Measurements from ENCODE around the gene KSR1. TPM values are rescaled to one million over a fixed set of nuclear protein-coding genes. Genes with fewer than 3 reads are reported as not detected.
"Not testable (repeated sequence)": the region's sequence is repeated elsewhere in the genome, so short reads cannot be mapped to it uniquely, and the experiment has no call there.

The KSR1 gene
- total RNA-seq, 1 donor from 2014 or later = 122 TPM

GRCh38 chr17:27496971-27497370 is 40.7 kb downstream of the KSR1 start:
- DNase-seq (ENCODE audit: low spot score) = no peak
- peaks cover 12% of the 10 kb centered on the region for H3K9me3 Mint-ChIP-seq
- peaks cover 35% of the 10 kb centered on the region for H3K36me3 Mint-ChIP-seq (ENCODE audit: low read depth)
- peaks cover 59% of the 10 kb centered on the region for H3K4me1 Mint-ChIP-seq (ENCODE audit: low read depth)
- no peak overlapping the region for H3K27ac Mint-ChIP-seq
- intact Hi-C loops (cut with micrococcal nuclease) = no loop called here
- H3K27me3 Mint-ChIP-seq (ENCODE audit: insufficient read depth) = no peaks in the 10 kb centered on the region
- H3K4me3 Mint-ChIP-seq = no peak overlapping the region

GRCh38 chr17:27497696-27498095 is 41.4 kb downstream of the KSR1 start:
- Mint-ChIP-seq H3K36me3 (ENCODE audit: low read depth) (peaks cover 32% of the 10 kb centered on the region), H3K27ac (no peak overlapping the region), H3K4me3 (no peak overlapping the region), H3K4me1 (ENCODE audit: low read depth) (peaks cover 53% of the 10 kb centered on the region), H3K27me3 (ENCODE audit: insufficient read depth) (no peaks in the 10 kb centered on the region), H3K9me3 (peaks cover 12% of the 10 kb centered on the region)
- intact Hi-C loops (cut with micrococcal nuclease) = no loop called here
- DNase-seq (ENCODE audit: low spot score) = no peak

- Mint-ChIP-seq H3K9me3 (peaks cover 12% of the 10 kb centered on the region), H3K4me3 (no peak overlapping the region), H3K27me3 (ENCODE audit: insufficient read depth) (no peaks in the 10 kb centered on the region), H3K27ac (peak overlapping the region; percentile 44), H3K36me3 (ENCODE audit: low read depth) (peaks cover 40% of the 10 kb centered on the region), H3K4me1 (ENCODE audit: low read depth) (peaks cover 53% of the 10 kb centered on the region)
- intact Hi-C loops (cut with micrococcal nuclease) = no loop called here
- no peak for DNase-seq (ENCODE audit: low spot score)
Observed at GRCh38 chr17:27498615-27499309, 42.5 kb downstream of the KSR1 start.

- intact Hi-C loops (cut with micrococcal nuclease) = no loop called here
- H3K4me1 Mint-ChIP-seq (ENCODE audit: low read depth) = peaks cover 54% of the 10 kb centered on the region
- H3K27ac Mint-ChIP-seq = no peak overlapping the region
- H3K4me3 Mint-ChIP-seq = no peak overlapping the region
- H3K36me3 Mint-ChIP-seq (ENCODE audit: low read depth) = peaks cover 37% of the 10 kb centered on the region
- no peak for DNase-seq (ENCODE audit: low spot score)
- H3K27me3 Mint-ChIP-seq (ENCODE audit: insufficient read depth) = no peaks in the 10 kb centered on the region
- peaks cover 12% of the 10 kb centered on the region for H3K9me3 Mint-ChIP-seq
Observed at GRCh38 chr17:27499451-27500265, 43.4 kb downstream of the KSR1 start.

GRCh38 chr17:27501338-27501737 is 45.1 kb downstream of the KSR1 start:
- Mint-ChIP-seq H3K9me3 (peaks cover 12% of the 10 kb centered on the region), H3K4me1 (ENCODE audit: low read depth) (peaks cover 61% of the 10 kb centered on the region), H3K36me3 (ENCODE audit: low read depth) (peaks cover 40% of the 10 kb centered on the region)
- intact Hi-C loops (cut with micrococcal nuclease); H3K27ac Mint-ChIP-seq; H3K27me3 Mint-ChIP-seq (ENCODE audit: insufficient read depth); DNase-seq (ENCODE audit: low spot score); H3K4me3 Mint-ChIP-seq: not testable (repeated sequence)

- Mint-ChIP-seq H3K27me3 (ENCODE audit: insufficient read depth) (no peaks in the 10 kb centered on the region), H3K9me3 (peaks cover 12% of the 10 kb centered on the region), H3K4me3 (no peak overlapping the region), H3K36me3 (ENCODE audit: low read depth) (peaks cover 39% of the 10 kb centered on the region), H3K27ac (peak overlapping the region; percentile 12), H3K4me1 (ENCODE audit: low read depth) (peaks cover 62% of the 10 kb centered on the region)
- intact Hi-C loops (cut with micrococcal nuclease) = no loop called here
- no peak for DNase-seq (ENCODE audit: low spot score)
Observed at GRCh38 chr17:27502526-27503324, 46.5 kb downstream of the KSR1 start.

GRCh38 chr17:27503611-27504010 is 47.4 kb downstream of the KSR1 start:
- Mint-ChIP-seq H3K27me3 (ENCODE audit: insufficient read depth) (no peaks in the 10 kb centered on the region), H3K4me1 (ENCODE audit: low read depth) (peaks cover 66% of the 10 kb centered on the region), H3K27ac (no peak overlapping the region), H3K9me3 (peaks cover 12% of the 10 kb centered on the region), H3K4me3 (no peak overlapping the region), H3K36me3 (ENCODE audit: low read depth) (peaks cover 34% of the 10 kb centered on the region)
- intact Hi-C loops (cut with micrococcal nuclease) = no loop called here
- DNase-seq (ENCODE audit: low spot score) = no peak

- Mint-ChIP-seq H3K27ac (no peak overlapping the region), H3K27me3 (ENCODE audit: insufficient read depth) (no peaks in the 10 kb centered on the region), H3K4me1 (ENCODE audit: low read depth) (peaks cover 58% of the 10 kb centered on the region), H3K4me3 (no peak overlapping the region), H3K36me3 (ENCODE audit: low read depth) (peaks cover 28% of the 10 kb centered on the region), H3K9me3 (peaks cover 12% of the 10 kb centered on the region)
- DNase-seq (ENCODE audit: low spot score) = no peak
- intact Hi-C loops (cut with micrococcal nuclease) = no loop called here
Observed at GRCh38 chr17:27504188-27504995, 48.1 kb downstream of the KSR1 start.

GRCh38 chr17:27506348-27507218 is 50.3 kb downstream of the KSR1 start:
- H3K4me3 Mint-ChIP-seq = no peak overlapping the region
- DNase-seq (ENCODE audit: low spot score) = no peak
- peaks cover 12% of the 10 kb centered on the region for H3K36me3 Mint-ChIP-seq (ENCODE audit: low read depth)
- H3K27me3 Mint-ChIP-seq (ENCODE audit: insufficient read depth) = no peaks in the 10 kb centered on the region
- H3K27ac Mint-ChIP-seq = peak overlapping the region; percentile 70
- peaks cover 68% of the 10 kb centered on the region for H3K4me1 Mint-ChIP-seq (ENCODE audit: low read depth)
- no peaks in the 10 kb centered on the region for H3K9me3 Mint-ChIP-seq
- intact Hi-C loops (cut with micrococcal nuclease) = no loop called here

- Mint-ChIP-seq H3K4me1 (ENCODE audit: low read depth) (peaks cover 68% of the 10 kb centered on the region), H3K27ac (peak overlapping the region; percentile 21), H3K36me3 (ENCODE audit: low read depth) (peaks cover 7% of the 10 kb centered on the region), H3K4me3 (no peak overlapping the region), H3K27me3 (ENCODE audit: insufficient read depth) (no peaks in the 10 kb centered on the region), H3K9me3 (no peaks in the 10 kb centered on the region)
- intact Hi-C loops (cut with micrococcal nuclease) = no loop called here
- no peak for DNase-seq (ENCODE audit: low spot score)
Observed at GRCh38 chr17:27511168-27511883, 55.1 kb downstream of the KSR1 start.

GRCh38 chr17:27512031-27512430 is 55.8 kb downstream of the KSR1 start:
- Mint-ChIP-seq H3K36me3 (ENCODE audit: low read depth) (peaks cover 7% of the 10 kb centered on the region), H3K4me3 (no peak overlapping the region), H3K9me3 (no peaks in the 10 kb centered on the region), H3K4me1 (ENCODE audit: low read depth) (peaks cover 67% of the 10 kb centered on the region), H3K27ac (no peak overlapping the region), H3K27me3 (ENCODE audit: insufficient read depth) (no peaks in the 10 kb centered on the region)
- DNase-seq (ENCODE audit: low spot score) = no peak
- intact Hi-C loops (cut with micrococcal nuclease) = no loop called here
